Brain microvascular endothelial cell (primary cell): ENCODE measurements around the gene CDC34.
A peak's percentile ranks its signal among the peaks of the same experiment; 100 is the strongest.

ENCODE experiments used
- DNase-seq: peaks from one replicate; pipeline ENCODE4 v3.0.0-alpha.2; 2020
- H3K27ac ChIP-seq: fragments of 250-450 bp; sonication (Bioruptor Pico); 2 replicates; pipeline ENCODE4 v1.5.1; 2020; ENCODE audit warnings: mild to moderate bottlenecking, moderate library complexity
- H3K27me3 ChIP-seq: fragments of 250-450 bp; sonication (Bioruptor Pico); replicated peaks from 2 replicates; pipeline ENCODE4 v1.5.1; 2020; ENCODE audit warnings: mild to moderate bottlenecking
- H3K36me3 ChIP-seq: fragments of 250-450 bp; sonication (Bioruptor Pico); replicated peaks from 2 replicates; pipeline ENCODE4 v1.5.1; 2020; ENCODE audit warnings: mild to moderate bottlenecking
- H3K4me3 ChIP-seq: 2 replicates; pipeline ENCODE4 v1.5.1; 2011; ENCODE audit warnings: low read depth, mild to moderate bottlenecking, control low read depth, low read length, moderate library complexity
- in situ Hi-C: cut with HindIII; loops from 2 replicates; pipeline ENCODE4 v1.10.0; 2017; ENCODE audit warnings: low sequenced_read_pairs, low pct_ligation_motif_present
- TF ChIP-seq, protein P1 (sequence below): IDR thresholded peaks from 2 replicates; pipeline ENCODE4 v1.5.1; 2011; ENCODE audit warnings: low read depth, mild to moderate bottlenecking, moderate library complexity, low read length, control low read depth, inconsistent platforms; ENCODE audit errors: missing control alignments

The CDC34 gene

DNA sequence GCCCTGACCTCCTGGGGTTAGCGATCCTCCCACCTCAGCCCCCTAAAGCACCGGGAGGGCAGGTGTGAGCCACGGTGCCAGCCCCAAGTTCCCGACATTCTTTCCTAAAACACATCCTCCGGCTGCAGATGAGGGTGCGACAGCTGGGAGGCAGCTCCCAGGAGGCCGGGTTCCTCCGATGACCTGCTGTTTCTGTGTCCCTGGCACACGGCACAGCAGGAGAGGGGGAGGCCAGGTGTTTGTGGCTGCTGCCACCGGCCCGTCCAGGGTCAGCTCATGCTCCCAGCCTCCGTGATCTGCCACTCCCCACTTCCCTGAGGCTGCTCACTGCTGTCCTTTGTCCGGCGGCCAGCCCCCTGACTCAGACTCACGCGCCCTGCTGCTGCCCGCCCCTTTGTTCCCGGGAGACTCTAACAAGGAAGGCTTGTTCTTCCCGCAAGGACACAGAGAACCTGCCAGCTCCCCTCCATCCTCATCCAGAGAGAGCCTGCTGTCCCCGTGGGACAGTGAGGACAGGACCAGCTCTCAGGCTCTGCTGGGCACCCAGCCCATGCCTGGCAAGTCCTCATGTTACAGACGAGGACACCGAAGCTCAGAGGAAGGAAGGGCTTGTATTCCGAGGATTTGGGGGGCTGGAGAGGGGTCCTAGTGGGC is 45.9 kb upstream of the CDC34 start:
- no peak for DNase-seq
- H3K27ac ChIP-seq = no peak overlapping the region
- no peaks in the 10 kb centered on the region for H3K27me3 ChIP-seq
- no peaks in the 10 kb centered on the region for H3K36me3 ChIP-seq
- TF ChIP-seq, protein P1, sequence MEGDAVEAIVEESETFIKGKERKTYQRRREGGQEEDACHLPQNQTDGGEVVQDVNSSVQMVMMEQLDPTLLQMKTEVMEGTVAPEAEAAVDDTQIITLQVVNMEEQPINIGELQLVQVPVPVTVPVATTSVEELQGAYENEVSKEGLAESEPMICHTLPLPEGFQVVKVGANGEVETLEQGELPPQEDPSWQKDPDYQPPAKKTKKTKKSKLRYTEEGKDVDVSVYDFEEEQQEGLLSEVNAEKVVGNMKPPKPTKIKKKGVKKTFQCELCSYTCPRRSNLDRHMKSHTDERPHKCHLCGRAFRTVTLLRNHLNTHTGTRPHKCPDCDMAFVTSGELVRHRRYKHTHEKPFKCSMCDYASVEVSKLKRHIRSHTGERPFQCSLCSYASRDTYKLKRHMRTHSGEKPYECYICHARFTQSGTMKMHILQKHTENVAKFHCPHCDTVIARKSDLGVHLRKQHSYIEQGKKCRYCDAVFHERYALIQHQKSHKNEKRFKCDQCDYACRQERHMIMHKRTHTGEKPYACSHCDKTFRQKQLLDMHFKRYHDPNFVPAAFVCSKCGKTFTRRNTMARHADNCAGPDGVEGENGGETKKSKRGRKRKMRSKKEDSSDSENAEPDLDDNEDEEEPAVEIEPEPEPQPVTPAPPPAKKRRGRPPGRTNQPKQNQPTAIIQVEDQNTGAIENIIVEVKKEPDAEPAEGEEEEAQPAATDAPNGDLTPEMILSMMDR = no peak
- in situ Hi-C loops = no loop called here
- no peak overlapping the region for H3K4me3 ChIP-seq

DNA sequence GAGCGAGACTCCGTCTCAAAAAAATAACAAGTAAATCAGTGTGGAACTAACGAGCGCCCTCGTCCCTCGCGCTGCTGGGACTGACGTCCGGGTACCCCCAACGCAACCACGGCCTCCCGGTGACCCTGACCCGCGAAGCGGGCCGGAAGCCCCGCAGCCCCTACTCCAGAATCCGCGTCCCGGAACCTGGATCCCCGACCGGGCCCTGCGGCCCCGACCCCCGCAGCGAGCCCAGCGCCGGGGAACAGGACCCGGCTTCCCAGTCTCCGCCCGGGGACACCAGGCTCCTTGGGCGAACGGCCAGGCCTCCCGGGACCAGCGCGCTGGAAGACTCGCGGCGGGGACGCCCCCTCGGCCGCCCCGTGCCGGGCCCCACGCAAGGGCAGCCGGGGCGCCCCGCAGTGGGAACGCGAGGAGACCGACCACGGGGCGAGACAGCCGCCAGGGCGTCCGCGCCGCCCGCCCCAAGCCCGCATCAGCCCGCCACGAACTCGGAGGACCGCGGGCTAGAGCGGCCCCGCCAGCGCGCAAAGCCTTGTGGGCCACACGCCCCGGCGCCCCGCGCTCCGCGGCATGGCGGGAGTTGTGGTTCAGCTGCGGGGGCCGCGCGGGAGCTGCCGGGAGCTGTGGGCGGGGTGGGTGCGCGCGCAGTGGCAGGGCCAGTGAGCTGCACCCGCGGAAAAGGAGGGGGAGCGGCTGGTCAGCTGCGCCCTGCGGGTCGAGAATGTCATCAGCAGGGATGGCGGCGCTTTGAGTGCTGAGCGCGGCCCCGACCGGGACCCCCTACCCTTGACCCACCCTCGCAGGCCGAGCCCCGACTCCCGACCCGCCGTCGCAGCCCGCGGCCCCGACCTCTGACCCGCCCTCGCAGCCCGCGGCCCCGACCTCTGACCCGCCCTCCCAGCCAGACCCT is 42.8 kb upstream of the CDC34 start:
- Histone ChIP-seq H3K27me3 (no peaks in the 10 kb centered on the region), H3K27ac (peak overlapping the region; percentile 60), H3K4me3 (peak overlapping the region; percentile 72), H3K36me3 (no peaks in the 10 kb centered on the region)
- in situ Hi-C loops = no loop called here
- TF ChIP-seq, protein P1 = no peak
- DNase-seq = peak; percentile 75

- TF ChIP-seq, protein P1 = peak; percentile 3
- Histone ChIP-seq H3K27ac (no peak overlapping the region), H3K4me3 (peak overlapping the region; percentile 72), H3K27me3 (no peaks in the 10 kb centered on the region), H3K36me3 (no peaks in the 10 kb centered on the region)
- in situ Hi-C loops = no loop called here
- DNase-seq = no peak
Observed at GRCh38 chr19:489418-490196, 42.0 kb upstream of the CDC34 start.

GRCh38 chr19:491146-491741 is 40.3 kb upstream of the CDC34 start:
- TF ChIP-seq, protein P1 = no peak
- no peak for DNase-seq
- no peak overlapping the region for H3K4me3 ChIP-seq
- no peaks in the 10 kb centered on the region for H3K36me3 ChIP-seq
- peaks cover 5% of the 10 kb centered on the region for H3K27me3 ChIP-seq
- in situ Hi-C loops = no loop called here
- H3K27ac ChIP-seq = no peak overlapping the region

DNA sequence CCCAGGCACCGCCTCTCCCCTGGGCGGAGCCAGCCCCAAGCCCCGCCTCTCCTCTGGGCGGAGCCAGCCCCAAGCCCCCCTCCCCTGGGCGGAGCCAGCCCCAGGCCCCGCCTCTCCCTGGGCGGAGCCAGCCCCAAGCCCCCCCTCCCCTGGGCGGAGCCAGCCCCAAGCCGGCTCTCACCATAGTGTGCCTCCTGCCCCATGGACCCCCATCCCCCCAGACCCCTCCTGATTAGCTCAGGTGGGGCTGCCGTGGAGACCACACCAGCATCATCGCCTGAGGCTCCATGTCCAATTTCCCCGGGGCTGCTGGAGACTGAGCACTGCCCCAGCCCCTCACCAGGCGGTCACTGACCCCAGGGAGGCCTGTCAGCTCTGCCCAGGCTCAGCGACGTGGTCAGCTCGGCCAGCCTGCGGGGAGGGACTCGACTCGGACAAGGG is 39.4 kb upstream of the CDC34 start:
- TF ChIP-seq, protein P1 = no peak
- in situ Hi-C loops = no loop called here
- DNase-seq = no peak
- Histone ChIP-seq H3K4me3 (no peak overlapping the region), H3K27ac (no peak overlapping the region), H3K27me3 (peaks cover 5% of the 10 kb centered on the region), H3K36me3 (no peaks in the 10 kb centered on the region)
